Sigmoid colon (tissue), 7 donors: Measurements from ENCODE around the gene CYP2W1. TPM values are rescaled to one million over a fixed set of nuclear protein-coding genes. Genes with fewer than 3 reads are reported as not detected.

ENCODE experiments used
- DNase-seq: peaks from one replicate; pipeline ENCODE4 v3.0.0-alpha.2; 2019
- H3K27ac ChIP-seq, 4 donors: fragments of 200-600 bp; sonication (generic); one replicate each; pipeline ENCODE4 v1.5.1; 2016 to 2019; ENCODE audit warnings: mild to moderate bottlenecking in 1 of 4
- H3K27me3 ChIP-seq, 3 donors: fragments of 200-600 bp; sonication (generic); one replicate each; pipeline ENCODE4 v1.5.1; 2019; ENCODE audit warnings: mild to moderate bottlenecking in 1 of 3
- H3K36me3 ChIP-seq, 4 donors: fragments of 200-600 bp; sonication (generic); one replicate each; pipeline ENCODE4 v1.5.1; 2016 to 2019
- H3K4me1 ChIP-seq, 4 donors: fragments of 200-600 bp; sonication (generic); one replicate each; pipeline ENCODE4 v1.5.1; 2017 to 2019
- H3K4me3 ChIP-seq, 4 donors: fragments of 200-600 bp; sonication (generic); one replicate each; pipeline ENCODE4 v1.5.1; 2017 to 2019; ENCODE audit warnings: mild to moderate bottlenecking in 2 of 4, moderate library complexity in 1 of 4
- H3K9me3 ChIP-seq, 4 donors: fragments of 200-600 bp in 3 of 4; sonication (generic) in 3 of 4; one replicate each; pipeline versions ENCODE4 v1.5.1 to v1.6.1; 2013 to 2019
- CTCF ChIP-seq, 4 experiments: fragments of 450-650 bp in 3 of 4; fragments of 200-600 bp in 1 of 4; IDR thresholded peaks; one replicate each; pipeline ENCODE4 v1.5.1; 2016 to 2019; ENCODE audit warnings: antibody characterized with exemption in 4 of 4, mild to moderate bottlenecking in 3 of 4, moderate library complexity in 2 of 4
- EP300 ChIP-seq, 4 donors: sonication (generic); formaldehyde crosslinking; IDR thresholded peaks; one replicate each; pipeline ENCODE4 v1.6.1; 2017; ENCODE audit warnings: antibody characterized with exemption in 4 of 4
- POLR2A ChIP-seq, 2 donors: fragments of 450-650 bp; IDR thresholded peaks; one replicate each; pipeline ENCODE4 v1.6.1; 2016; ENCODE audit warnings: antibody characterized with exemption in 2 of 2, mild to moderate bottlenecking in 2 of 2, moderate library complexity in 2 of 2
- POLR2AphosphoS5 ChIP-seq, 4 donors: sonication (generic); formaldehyde crosslinking; IDR thresholded peaks; one replicate each; pipeline ENCODE4 v1.6.1; 2017; ENCODE audit warnings: antibody characterized with exemption in 4 of 4
- WGBS, 2 donors: extraction: QIAGEN DNeasy Blood & Tissue Kit; methylation state at CpG; one replicate each; pipeline ENCODE4 v1.1.7; 2013; 5-methylcytosine and 5-hydroxymethylcytosine counted together
- intact Hi-C: fragments of 100-400 bp; cut with DNase I; formaldehyde crosslinking; loops from one replicate; pipeline ENCODE4 v1.15.1; 2023
- polyA plus RNA-seq, 3 donors: library from polyadenylated mRNA; stranded (reverse); fragments of 200-250 nt; gene quantifications; one replicate each; pipeline ENCODE4 v1.2.3, GENCODE V29; 2013
- total RNA-seq, 4 donors: library from RNA; depleted of rRNA; stranded (reverse); fragments of >200 nt; gene quantifications; one replicate each; pipeline ENCODE4 v1.1.0, GENCODE V29; 2016
- donor health status: healthy with polysubstance abuse.
- donor health status: Bipolar disorder and iron deficiency.
- donor health status: healthy.

The CYP2W1 gene
- under 1 TPM in 1 of 4 donors, not detected in 3; 0.83 TPM for total RNA-seq
- polyA plus RNA-seq: 1 to 10 TPM in 1 of 3 donors, not detected in 2; 3.8 TPM

- TF ChIP-seq EP300 (IDR thresholded peaks at IDR 0.05) (no peak), CTCF (IDR thresholded peaks at IDR 0.05) (no peak), POLR2AphosphoS5 (IDR thresholded peaks at IDR 0.05) (no peak), POLR2A (IDR thresholded peaks at IDR 0.05) (no peak)
- intact Hi-C loops: no loop called here
- Histone ChIP-seq H3K4me1 (peaks cover 0 to 4% (median 0%) of the 10 kb centered on the region in 4 donors), H3K4me3 (no peak within 1 kb of the TSS), H3K9me3 (no peaks in the 10 kb centered on the region), H3K36me3 (no peaks in the 10 kb centered on the region), H3K27me3 (peaks cover 26 to 62% (median 41%) of the 10 kb centered on the region in 3 donors), H3K27ac (no peak within 1 kb of the TSS)
- WGBS, 2 donors: 19 to 57% methylated on average over 34 of the region's 34 CpGs
- DNase-seq: no peak
Measured at GRCh38 chr7:983004-983615, at the start of gene CYP2W1. CYP2W1 (plus strand) TSS chr7:983181; CDS start chr7:983212, 31 bp downstream.

- TF ChIP-seq EP300 (IDR thresholded peaks at IDR 0.05) (no peak), CTCF (IDR thresholded peaks at IDR 0.05) (no peak), POLR2A (IDR thresholded peaks at IDR 0.05) (no peak), POLR2AphosphoS5 (IDR thresholded peaks at IDR 0.05) (no peak)
- Histone ChIP-seq H3K9me3 (no peaks in the 10 kb centered on the region), H3K27ac (no peak overlapping the region), H3K4me1 (peaks cover 0 to under 1% (median under 1%) of the 10 kb centered on the region in 4 donors), H3K36me3 (peaks cover 0 to 5% (median 0%) of the 10 kb centered on the region in 4 donors), H3K4me3 (no peak overlapping the region), H3K27me3 (no peaks in the 10 kb centered on the region)
- intact Hi-C loops: no loop called here
- WGBS, 2 donors: 85 to 89% methylated on average over 34 of the region's 34 CpGs
- peak; percentile 54 for DNase-seq
Measured at GRCh38 chr7:934469-935163, 48.4 kb upstream of the CYP2W1 start.

GRCh38 chr7:935164-935873 is 47.7 kb upstream of the CYP2W1 start:
- peak; percentile 55 for DNase-seq
- no peaks in the 10 kb centered on the region for H3K9me3 ChIP-seq
- TF ChIP-seq POLR2AphosphoS5 (IDR thresholded peaks at IDR 0.05) (no peak), EP300 (IDR thresholded peaks at IDR 0.05) (no peak), CTCF (IDR thresholded peaks at IDR 0.05) (no peak), POLR2A (IDR thresholded peaks at IDR 0.05) (no peak)
- H3K27ac ChIP-seq: no peak overlapping the region
- peaks cover 0 to 5% (median 0%) of the 10 kb centered on the region in 4 donors for H3K36me3 ChIP-seq
- H3K27me3 ChIP-seq: no peaks in the 10 kb centered on the region
- H3K4me1 ChIP-seq: no peaks in the 10 kb centered on the region
- WGBS, 2 donors: 86 to 88% methylated on average over 46 of the region's 46 CpGs
- intact Hi-C loops: no loop called here
- H3K4me3 ChIP-seq: no peak overlapping the region

- H3K4me3 ChIP-seq: no peak overlapping the region
- intact Hi-C loops: no loop called here
- H3K27ac ChIP-seq: no peak overlapping the region
- no peaks in the 10 kb centered on the region for H3K27me3 ChIP-seq
- DNase-seq: no peak
- peaks cover 0 to 5% (median 0%) of the 10 kb centered on the region in 4 donors for H3K36me3 ChIP-seq
- H3K9me3 ChIP-seq: no peaks in the 10 kb centered on the region
- 94 to 96% methylated on average over 28 of the region's 28 CpGs for WGBS, 2 donors
- no peak for TF ChIP-seq CTCF (IDR thresholded peaks at IDR 0.05)
- TF ChIP-seq POLR2A (IDR thresholded peaks at IDR 0.05): no peak
- TF ChIP-seq POLR2AphosphoS5 (IDR thresholded peaks at IDR 0.05): no peak
- TF ChIP-seq EP300 (IDR thresholded peaks at IDR 0.05): no peak
- H3K4me1 ChIP-seq: no peaks in the 10 kb centered on the region
Measured at GRCh38 chr7:935874-936385, 47.1 kb upstream of the CYP2W1 start.
